Measurements from ENCODE around the gene GAB3. TPM values are rescaled to one million over a fixed set of nuclear protein-coding genes. Genes with fewer than 3 reads are reported as not detected.
"Not testable (repeated sequence)": the region's sequence is repeated elsewhere in the genome, so short reads cannot be mapped to it uniquely, and the experiment has no call there.

Gene GAB3
- total and polyA plus RNA-seq, 2 of the 4 experiments (the other 2 are of a cell fraction) = 2.2 to 3.7 TPM

DNA sequence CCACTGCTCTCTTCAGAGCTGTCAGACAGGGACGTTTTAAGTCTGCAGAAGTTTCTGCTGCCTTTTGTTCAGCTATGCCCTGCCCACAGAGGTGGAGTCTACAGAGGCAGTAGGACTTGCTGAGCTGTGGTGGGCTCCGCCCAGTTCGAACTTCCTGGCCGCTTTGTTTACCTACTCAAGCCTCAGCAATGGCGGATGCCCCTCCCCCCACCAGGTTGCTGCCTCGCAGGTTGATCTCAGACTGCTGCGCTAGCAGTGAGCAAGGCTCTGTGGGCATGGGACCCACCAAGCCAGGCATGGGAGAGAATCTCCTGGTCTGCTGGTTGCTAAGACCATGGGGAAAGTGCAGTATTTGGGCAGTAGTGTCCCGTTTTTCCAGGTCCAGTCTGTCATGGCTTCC is 80.0 kb downstream of the GAB3 start:
- H3K79me1 ChIP-seq (ENCODE audit: low read depth in 1 of 2, low read length in 2 of 2); H4K5ac ChIP-seq (ENCODE audit: low read depth, low read length); DNase-seq; H2BK20ac ChIP-seq (ENCODE audit: low read depth, low read length); H3K4me2 ChIP-seq (ENCODE audit: low read depth, low read length); H2BK120ac ChIP-seq (ENCODE audit: low read depth, low read length); H2AK9ac ChIP-seq (replicated peaks; ENCODE audit: low read depth, low read length, poor library complexity); H2AFZ ChIP-seq (replicated peaks; ENCODE audit: low read length, poor library complexity); H3K27me3 ChIP-seq (ENCODE audit: control insufficient read depth, insufficient read depth, low read length); H3K4me1 ChIP-seq (ENCODE audit: control insufficient read depth, insufficient read depth, low read length); CTCF ChIA-PET; H4K8ac ChIP-seq (ENCODE audit: low read depth in 2 of 2, low read length in 2 of 2); H3K14ac ChIP-seq (replicated peaks; ENCODE audit: low read depth, low read length); H3K9ac ChIP-seq (ENCODE audit: low read depth, low read length); H3K23ac ChIP-seq (ENCODE audit: low read depth, low read length); BruUV-seq (replicated peaks); H3K9me3 ChIP-seq (ENCODE audit: control insufficient read depth, insufficient read depth, low read length); H3K27ac ChIP-seq (ENCODE audit: insufficient read depth, low read length); intact Hi-C loops (cut with micrococcal nuclease); H3K18ac ChIP-seq (ENCODE audit: low read depth, low read length); H4K20me1 ChIP-seq (ENCODE audit: insufficient read depth, low read length); H2BK5ac ChIP-seq (ENCODE audit: low read depth, low read length, poor library complexity, severe bottlenecking); in situ Hi-C loops (cut with MboI; ENCODE audit: low sequenced_read_pairs); H4K91ac ChIP-seq (ENCODE audit: insufficient read depth, low read depth, low read length); H3K9me1 ChIP-seq (ENCODE audit: insufficient read depth, low read length); dilution Hi-C loops (cut with HindIII; ENCODE audit: low sequenced_read_pairs, unreplicated experiment); H3K56ac ChIP-seq (ENCODE audit: extremely low read depth, insufficient read depth, low read length); H3K4me3 ChIP-seq (ENCODE audit: insufficient read depth, low read depth, low read length); H3K4ac ChIP-seq (ENCODE audit: low read depth, low read length); H2AK5ac ChIP-seq (ENCODE audit: low read depth, low read length); H2BK15ac ChIP-seq (ENCODE audit: low read depth, low read length); H3K36me3 ChIP-seq (ENCODE audit: control insufficient read depth, insufficient read depth, low read length); POLR2A ChIA-PET (ENCODE audit: unreplicated experiment); ATAC-seq (ENCODE audit: low read depth): not testable (repeated sequence)
- 20% methylated on average over 1 of the region's 8 CpGs; no CpG with 5 or more reads in 1 of the 2 experiments for WGBS, 2 experiments (ENCODE audit: extremely low coverage in 2 of 2, insufficient read length in 1 of 2)
